Islet of Langerhans (tissue), 1 donor: ENCODE results near the gene CDH11.

ENCODE experiments used
- FAIRE-seq: peaks from one replicate; lab custom pipeline; 2011; peaks lifted over from hg19 to GRCh38; lab: Jason Lieb, UNC

CDH11 gene

DNA sequence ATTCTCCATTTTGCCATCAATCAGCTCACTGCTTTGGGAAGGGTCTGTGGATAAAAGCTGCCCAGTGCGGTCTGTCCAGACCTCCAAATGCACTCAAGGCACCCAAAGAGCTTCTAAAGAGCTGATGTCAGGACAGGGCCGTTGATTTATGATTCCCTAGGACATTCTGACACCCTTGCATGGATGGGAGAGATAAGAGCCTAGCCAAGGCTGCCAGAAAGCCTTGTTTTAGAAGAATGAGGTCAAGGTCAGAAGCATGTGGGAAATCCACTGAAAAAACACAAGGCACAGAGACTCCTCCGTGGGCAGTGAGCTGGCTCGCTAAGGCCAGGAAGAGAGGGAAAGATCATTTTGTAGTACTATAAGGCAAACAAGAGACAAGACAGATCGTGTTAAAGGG is 214.0 kb downstream of the CDH11 start:
- no peak for FAIRE-seq

DNA sequence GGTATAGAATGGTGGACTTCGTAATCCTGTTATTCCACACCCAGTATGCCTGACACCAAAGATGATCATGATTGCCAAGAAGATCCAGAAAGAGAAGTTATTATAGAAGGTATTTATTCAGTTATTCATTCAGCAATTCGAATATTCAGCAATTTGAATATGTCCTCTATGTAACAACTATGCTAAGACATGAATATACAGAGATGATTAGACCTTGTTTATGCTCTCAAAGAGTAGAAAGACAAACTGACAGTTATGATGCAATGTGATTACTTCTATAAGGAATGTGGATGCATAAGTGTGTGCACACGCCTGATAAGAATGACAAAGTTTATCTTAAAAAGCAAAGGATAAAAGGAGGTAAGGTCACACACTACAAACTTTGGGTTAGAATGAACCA is 218.1 kb downstream of the CDH11 start:
- no peak for FAIRE-seq

DNA sequence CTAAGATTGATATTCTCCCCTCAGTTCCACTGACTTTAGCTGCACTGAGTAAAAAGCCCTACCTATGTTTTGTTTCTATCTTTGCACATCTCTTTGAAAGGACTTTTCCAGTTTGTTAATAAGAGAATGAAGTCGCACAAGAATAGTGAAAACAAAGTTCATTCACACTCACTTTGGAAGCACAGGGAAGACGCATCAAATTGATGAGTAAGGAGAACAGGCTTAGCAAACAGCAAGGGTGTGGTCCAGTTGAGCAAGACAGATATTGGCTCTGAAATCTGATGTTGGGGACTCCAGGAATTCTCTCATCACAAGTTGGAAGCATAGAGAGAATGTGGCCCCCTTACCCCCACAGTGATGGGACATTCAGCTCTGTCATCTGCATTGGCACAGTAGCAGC is 221.3 kb downstream of the CDH11 start:
- no peak for FAIRE-seq

DNA sequence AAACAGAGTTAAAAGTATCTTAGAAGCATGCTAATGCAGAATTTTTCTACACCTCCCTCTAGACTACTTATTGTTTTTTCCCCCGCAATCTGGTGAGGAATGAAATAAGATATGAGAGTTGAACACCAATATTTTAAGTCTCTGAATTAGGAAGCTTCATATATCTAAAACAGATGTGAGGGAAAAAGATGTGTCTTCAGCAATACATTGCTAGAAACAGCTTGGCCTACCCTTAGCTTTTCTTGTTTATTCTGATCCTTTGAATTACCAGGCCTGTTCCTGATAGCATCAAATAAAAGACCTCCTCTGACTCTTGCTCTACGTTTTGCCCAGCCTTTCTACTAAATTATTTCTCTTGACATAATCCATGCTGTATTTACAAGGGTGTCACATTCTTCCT is 221.8 kb downstream of the CDH11 start:
- no peak for FAIRE-seq

DNA sequence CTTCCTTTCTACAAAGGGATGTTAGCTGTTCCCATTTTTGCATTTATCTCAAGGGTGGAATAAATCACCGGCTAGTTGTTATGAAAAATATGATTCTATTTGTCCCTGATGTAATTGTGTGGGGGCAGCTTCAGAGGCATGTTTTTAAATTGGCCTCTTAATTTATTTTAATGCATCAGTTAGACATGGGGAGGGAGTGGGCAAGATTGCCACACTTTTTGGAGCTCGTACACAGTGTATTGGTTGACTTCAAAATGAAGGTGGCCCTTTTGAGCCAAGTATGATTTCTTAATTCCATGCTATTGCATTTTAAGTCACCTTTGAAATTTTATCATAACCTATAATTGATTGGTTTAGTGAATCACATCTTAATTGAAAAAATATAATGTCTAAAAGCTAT is 223.7 kb downstream of the CDH11 start:
- no peak for FAIRE-seq
